Suppressor macrophage (primary cell): ENCODE results near the gene IARS2.
"Not testable (repeated sequence)": the region's sequence is repeated elsewhere in the genome, so short reads cannot be mapped to it uniquely, and the experiment has no call there.

Experiments used
- DNase-seq, 4 experiments: peaks; one replicate each; pipeline ENCODE4 v3.0.0-alpha.2; 2020 to 2022

The IARS2 gene

GRCh38 chr1:220169887-220170286 is 76.0 kb downstream of the IARS2 start:
- DNase-seq = not testable (repeated sequence)

- DNase-seq = no peak
These were observed 77.0 kb downstream of the IARS2 start for GRCh38 chr1:220170836-220171526.

- DNase-seq = no peak
These were observed 82.6 kb downstream of the IARS2 start for GRCh38 chr1:220176540-220176939.

GRCh38 chr1:220182111-220182510 is 88.2 kb downstream of the IARS2 start:
- no peak for DNase-seq

- no peak for DNase-seq
These were observed 88.7 kb downstream of the IARS2 start for GRCh38 chr1:220182656-220183055.

GRCh38 chr1:220184506-220184905 is 90.6 kb downstream of the IARS2 start:
- DNase-seq = no peak

- DNase-seq = no peak
These were observed 92.8 kb downstream of the IARS2 start for GRCh38 chr1:220186752-220187151.

- DNase-seq = no peak
These were observed 94.6 kb downstream of the IARS2 start for GRCh38 chr1:220188538-220188937.

GRCh38 chr1:220189750-220190347 is 95.9 kb downstream of the IARS2 start:
- DNase-seq = peak in 2 of 4 experiments; percentile 37 to 46

GRCh38 chr1:220195701-220196100 is 101.8 kb downstream of the IARS2 start:
- no peak for DNase-seq
